ENCODE results near the gene AZU1. TPM values are rescaled to one million over a fixed set of nuclear protein-coding genes. Genes with fewer than 3 reads are reported as not detected.

Gene AZU1
- total and polyA plus RNA-seq, 9 donors = 0.18 to 6.5 (median 2.2) TPM

DNA sequence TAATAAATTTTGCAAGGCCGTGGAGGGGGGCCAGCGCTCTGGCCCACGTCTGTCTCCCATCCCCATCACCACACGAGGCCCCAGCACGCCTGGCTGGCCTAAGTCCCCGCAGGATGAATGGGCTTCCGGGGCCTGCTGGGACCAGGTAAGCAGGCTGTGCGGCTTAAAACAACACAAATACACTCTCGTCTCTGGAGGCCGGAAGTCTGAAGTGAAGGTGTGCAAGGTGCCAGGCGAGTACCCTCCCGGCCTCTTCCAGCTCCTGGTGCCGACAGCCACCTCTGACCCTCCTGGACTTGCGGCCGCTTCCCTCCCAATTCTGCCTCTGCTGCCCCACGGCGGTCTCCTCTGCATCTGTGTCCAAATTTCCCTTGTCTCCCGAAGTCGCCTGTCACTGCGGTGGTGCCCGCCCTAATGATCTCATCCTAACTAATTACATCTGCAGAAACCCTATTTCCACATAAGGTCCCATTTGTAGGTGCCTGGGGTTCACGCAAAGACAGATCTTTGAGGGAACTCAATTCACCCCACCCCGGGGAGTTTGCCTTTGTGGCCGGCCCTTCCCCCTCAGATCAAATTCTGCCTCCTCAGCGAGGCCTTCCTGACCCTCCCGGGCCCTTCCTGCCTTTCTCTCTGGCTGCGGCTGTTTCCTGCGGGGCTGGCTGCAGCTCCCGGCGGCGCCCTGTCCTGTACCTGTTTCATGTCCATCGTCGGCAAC is 38.5 kb upstream of the AZU1 start:
- 9% methylated on average over 28 of the region's 33 CpGs for WGBS (ENCODE audit: insufficient coverage)
- Histone ChIP-seq H3K4me1 (ENCODE audit: control insufficient read depth, insufficient read depth, low read length) (peaks cover 31% of the 10 kb centered on the region), H3K27me3 (ENCODE audit: control insufficient read depth, insufficient read depth, low read length) (no peaks in the 10 kb centered on the region), H3K36me3 (ENCODE audit: control insufficient read depth, insufficient read depth, low read length) (no peaks in the 10 kb centered on the region), H3K9me3 (replicated peaks; ENCODE audit: control insufficient read depth, low read depth, low read length) (no peaks in the 10 kb centered on the region), H3K4me3 (ENCODE audit: low read length) (no peak overlapping the region), H3K27ac (ENCODE audit: low read length) (peak overlapping the region; percentile 63)
- DNase-seq = peak; percentile 61

DNA sequence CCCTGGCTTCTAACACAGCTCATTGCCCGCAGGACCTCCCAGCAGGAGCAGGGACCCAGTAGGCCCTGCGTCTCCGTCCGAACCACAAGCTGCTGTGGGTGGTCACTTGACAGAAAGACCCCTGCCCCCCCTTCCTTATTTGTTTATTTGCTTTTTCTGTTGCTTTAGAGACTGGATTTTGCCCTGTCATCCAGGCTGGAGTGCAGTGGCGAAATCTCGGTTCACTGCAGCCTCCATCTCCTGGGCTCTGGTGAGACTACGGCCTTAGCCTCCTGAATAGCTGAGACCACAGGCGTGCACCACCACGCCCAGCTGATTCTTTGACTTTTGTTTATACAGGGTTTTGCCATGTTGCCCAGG is 38.0 kb upstream of the AZU1 start:
- H3K4me3 ChIP-seq (ENCODE audit: low read length) = no peak overlapping the region
- H3K36me3 ChIP-seq (ENCODE audit: control insufficient read depth, insufficient read depth, low read length) = no peaks in the 10 kb centered on the region
- WGBS (ENCODE audit: insufficient coverage) = 70% methylated on average over 4 of the region's 9 CpGs
- H3K27me3 ChIP-seq (ENCODE audit: control insufficient read depth, insufficient read depth, low read length) = no peaks in the 10 kb centered on the region
- peaks cover 32% of the 10 kb centered on the region for H3K4me1 ChIP-seq (ENCODE audit: control insufficient read depth, insufficient read depth, low read length)
- H3K9me3 ChIP-seq (replicated peaks; ENCODE audit: control insufficient read depth, low read depth, low read length) = no peaks in the 10 kb centered on the region
- no peak for DNase-seq
- H3K27ac ChIP-seq (ENCODE audit: low read length) = peak overlapping the region; percentile 63

- DNase-seq = peak; percentile 22
- Histone ChIP-seq H3K27ac (ENCODE audit: low read length) (no peak overlapping the region), H3K36me3 (ENCODE audit: control insufficient read depth, insufficient read depth, low read length) (no peaks in the 10 kb centered on the region)
These were observed 36.5 kb upstream of the AZU1 start for GRCh38 chr19:791007-791566.

GRCh38 chr19:791567-792305 is 35.9 kb upstream of the AZU1 start:
- no peaks in the 10 kb centered on the region for H3K27me3 ChIP-seq (ENCODE audit: control insufficient read depth, insufficient read depth, low read length)
- 47% methylated on average over 5 of the region's 8 CpGs for WGBS (ENCODE audit: insufficient coverage)
- H3K27ac ChIP-seq (ENCODE audit: low read length) = peak overlapping the region; percentile 42

More at GRCh38 chr19:791007-791566, 36.5 kb upstream of the AZU1 start:
- Histone ChIP-seq H3K4me3 (ENCODE audit: low read length) (no peak overlapping the region), H3K4me1 (ENCODE audit: control insufficient read depth, insufficient read depth, low read length) (peaks cover 46% of the 10 kb centered on the region), H3K9me3 (replicated peaks; ENCODE audit: control insufficient read depth, low read depth, low read length) (no peaks in the 10 kb centered on the region), H3K27me3 (ENCODE audit: control insufficient read depth, insufficient read depth, low read length) (no peaks in the 10 kb centered on the region)
- 87% methylated on average over 14 of the region's 26 CpGs for WGBS (ENCODE audit: insufficient coverage)

DNA sequence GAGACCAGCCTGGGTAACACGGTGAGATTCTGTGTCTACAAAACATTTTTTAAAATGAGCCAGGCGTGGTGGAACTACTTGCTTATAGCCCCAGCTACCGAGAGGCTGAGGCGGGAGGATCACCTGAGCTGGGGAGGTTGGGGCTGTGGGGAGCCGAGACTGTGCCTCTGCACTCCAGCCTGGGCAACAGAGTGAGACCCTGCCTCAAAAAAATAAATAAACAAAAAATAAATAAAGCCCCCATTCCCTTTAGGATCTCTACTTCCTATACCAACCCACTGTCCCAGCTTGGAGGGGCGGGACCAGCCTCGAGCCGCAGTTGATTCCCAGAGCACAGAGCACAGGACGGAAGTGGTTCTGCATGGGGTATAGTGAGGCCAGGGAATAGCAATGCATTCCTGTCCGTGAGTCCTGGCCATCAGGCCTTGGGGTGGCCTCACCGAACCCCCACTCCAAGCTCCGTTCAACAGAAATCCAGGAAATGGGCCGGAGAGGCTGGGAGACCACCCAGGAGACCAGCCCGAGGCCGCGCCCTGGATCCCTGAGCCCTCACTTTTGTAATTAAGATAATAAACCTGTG is 35.2 kb upstream of the AZU1 start:
- DNase-seq = peak; percentile 15
- Histone ChIP-seq H3K4me1 (ENCODE audit: control insufficient read depth, insufficient read depth, low read length) (peaks cover 52% of the 10 kb centered on the region), H3K27me3 (ENCODE audit: control insufficient read depth, insufficient read depth, low read length) (no peaks in the 10 kb centered on the region), H3K27ac (ENCODE audit: low read length) (peak overlapping the region; percentile 42), H3K9me3 (replicated peaks; ENCODE audit: control insufficient read depth, low read depth, low read length) (no peaks in the 10 kb centered on the region), H3K4me3 (ENCODE audit: low read length) (no peak overlapping the region), H3K36me3 (ENCODE audit: control insufficient read depth, insufficient read depth, low read length) (no peaks in the 10 kb centered on the region)
- 73% methylated on average over 4 of the region's 16 CpGs for WGBS (ENCODE audit: insufficient coverage)

More at GRCh38 chr19:791567-792305, 35.9 kb upstream of the AZU1 start:
- DNase-seq = peak; percentile 15
- H3K36me3 ChIP-seq (ENCODE audit: control insufficient read depth, insufficient read depth, low read length) = no peaks in the 10 kb centered on the region
- H3K9me3 ChIP-seq (replicated peaks; ENCODE audit: control insufficient read depth, low read depth, low read length) = no peaks in the 10 kb centered on the region
- no peak overlapping the region for H3K4me3 ChIP-seq (ENCODE audit: low read length)
- H3K4me1 ChIP-seq (ENCODE audit: control insufficient read depth, insufficient read depth, low read length) = peaks cover 52% of the 10 kb centered on the region

GRCh38 chr19:793806-794205 is 33.8 kb upstream of the AZU1 start:
- peaks cover 44% of the 10 kb centered on the region for H3K4me1 ChIP-seq (ENCODE audit: control insufficient read depth, insufficient read depth, low read length)
- WGBS (ENCODE audit: insufficient coverage) = 91% methylated on average over 9 of the region's 12 CpGs
- peak; percentile 4 for DNase-seq
- H3K36me3 ChIP-seq (ENCODE audit: control insufficient read depth, insufficient read depth, low read length) = peaks cover 4% of the 10 kb centered on the region
- H3K27ac ChIP-seq (ENCODE audit: low read length) = no peak overlapping the region
- H3K27me3 ChIP-seq (ENCODE audit: control insufficient read depth, insufficient read depth, low read length) = no peaks in the 10 kb centered on the region
- no peak overlapping the region for H3K4me3 ChIP-seq (ENCODE audit: low read length)
- no peaks in the 10 kb centered on the region for H3K9me3 ChIP-seq (replicated peaks; ENCODE audit: control insufficient read depth, low read depth, low read length)

- Histone ChIP-seq H3K36me3 (ENCODE audit: control insufficient read depth, insufficient read depth, low read length) (peaks cover 17% of the 10 kb centered on the region), H3K4me3 (ENCODE audit: low read length) (no peak overlapping the region), H3K9me3 (replicated peaks; ENCODE audit: control insufficient read depth, low read depth, low read length) (no peaks in the 10 kb centered on the region), H3K4me1 (ENCODE audit: control insufficient read depth, insufficient read depth, low read length) (peaks cover 48% of the 10 kb centered on the region), H3K27ac (ENCODE audit: low read length) (peak overlapping the region; percentile 79), H3K27me3 (ENCODE audit: control insufficient read depth, insufficient read depth, low read length) (no peaks in the 10 kb centered on the region)
- DNase-seq = peak; percentile 69
- WGBS (ENCODE audit: insufficient coverage) = 49% methylated on average over 19 of the region's 28 CpGs
These were observed 32.5 kb upstream of the AZU1 start for GRCh38 chr19:795073-795611.

DNA sequence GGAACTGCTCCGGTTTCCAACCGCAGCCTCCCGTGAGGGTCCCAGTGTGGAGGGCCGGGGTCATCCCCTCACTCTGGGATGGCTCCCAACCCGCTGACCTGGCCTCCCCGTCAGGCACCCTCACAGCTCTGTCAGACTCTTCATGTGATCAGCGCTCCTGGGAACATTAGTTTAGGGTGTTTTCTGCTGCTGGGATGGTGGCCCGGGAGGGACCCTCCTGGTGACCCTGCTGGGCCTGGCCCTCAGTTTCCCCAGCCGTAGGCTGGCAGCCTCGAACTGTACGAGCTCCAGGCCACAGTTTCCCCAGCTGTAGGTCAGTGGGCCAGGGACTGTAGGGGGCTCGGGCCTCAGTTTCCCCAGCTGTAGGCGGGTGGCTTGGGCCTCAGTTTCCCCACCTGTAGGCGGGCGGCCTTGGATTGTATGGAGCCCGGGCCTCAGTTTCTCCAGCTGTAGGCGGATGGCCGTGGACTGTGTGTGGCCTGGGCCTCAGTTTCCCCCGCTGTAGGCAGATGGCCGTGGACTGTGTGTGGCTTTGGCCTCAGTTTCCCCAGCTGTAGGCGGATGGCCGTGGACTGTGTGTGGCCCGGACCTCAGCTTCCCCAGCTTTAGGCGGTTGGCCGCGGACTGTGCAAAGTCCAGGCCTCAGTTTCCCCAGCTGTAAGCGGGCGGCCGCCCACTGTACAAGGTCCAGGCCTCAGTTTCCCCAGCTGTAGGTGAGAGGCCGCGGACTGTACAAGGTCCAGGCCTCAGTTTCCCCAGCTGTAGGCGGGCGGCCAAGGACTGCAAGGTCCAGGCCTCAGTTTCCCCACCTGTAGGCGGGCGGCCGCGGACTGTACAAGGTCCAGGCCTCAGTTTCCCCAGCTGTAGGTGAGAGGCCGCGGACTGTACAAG is 31.7 kb upstream of the AZU1 start:
- H3K4me1 ChIP-seq (ENCODE audit: control insufficient read depth, insufficient read depth, low read length) = peaks cover 55% of the 10 kb centered on the region
- peak overlapping the region; percentile 89 for H3K4me3 ChIP-seq (ENCODE audit: low read length)
- peak; percentile 28 for DNase-seq
- H3K27ac ChIP-seq (ENCODE audit: low read length) = peak overlapping the region; percentile 96
- 82% methylated on average over 35 of the region's 39 CpGs for WGBS (ENCODE audit: insufficient coverage)
- H3K27me3 ChIP-seq (ENCODE audit: control insufficient read depth, insufficient read depth, low read length) = no peaks in the 10 kb centered on the region
- H3K9me3 ChIP-seq (replicated peaks; ENCODE audit: control insufficient read depth, low read depth, low read length) = no peaks in the 10 kb centered on the region
- H3K36me3 ChIP-seq (ENCODE audit: control insufficient read depth, insufficient read depth, low read length) = peaks cover 25% of the 10 kb centered on the region

GRCh38 chr19:796692-797527 is 30.7 kb upstream of the AZU1 start, which contains the start of gene PTBP1:
Gene PTBP1, plus strand, starts transcription at chr19:797452. Its CDS starts 46 bp downstream, at chr19:797498.
- Histone ChIP-seq H3K4me1 (ENCODE audit: control insufficient read depth, insufficient read depth, low read length) (peaks cover 61% of the 10 kb centered on the region), H3K9me3 (replicated peaks; ENCODE audit: control insufficient read depth, low read depth, low read length) (no peaks in the 10 kb centered on the region), H3K27ac (ENCODE audit: low read length) (peak within 1 kb of the TSS; percentile 96), H3K36me3 (ENCODE audit: control insufficient read depth, insufficient read depth, low read length) (peaks cover 33% of the 10 kb centered on the region), H3K4me3 (ENCODE audit: low read length) (peak within 1 kb of the TSS; percentile 89), H3K27me3 (ENCODE audit: control insufficient read depth, insufficient read depth, low read length) (no peaks in the 10 kb centered on the region)
- DNase-seq = peak; percentile 100
- under 1% methylated on average over 80 of the region's 83 CpGs for WGBS (ENCODE audit: insufficient coverage)
